ENCODE results near the gene KRT86.

Gene KRT86

DNA sequence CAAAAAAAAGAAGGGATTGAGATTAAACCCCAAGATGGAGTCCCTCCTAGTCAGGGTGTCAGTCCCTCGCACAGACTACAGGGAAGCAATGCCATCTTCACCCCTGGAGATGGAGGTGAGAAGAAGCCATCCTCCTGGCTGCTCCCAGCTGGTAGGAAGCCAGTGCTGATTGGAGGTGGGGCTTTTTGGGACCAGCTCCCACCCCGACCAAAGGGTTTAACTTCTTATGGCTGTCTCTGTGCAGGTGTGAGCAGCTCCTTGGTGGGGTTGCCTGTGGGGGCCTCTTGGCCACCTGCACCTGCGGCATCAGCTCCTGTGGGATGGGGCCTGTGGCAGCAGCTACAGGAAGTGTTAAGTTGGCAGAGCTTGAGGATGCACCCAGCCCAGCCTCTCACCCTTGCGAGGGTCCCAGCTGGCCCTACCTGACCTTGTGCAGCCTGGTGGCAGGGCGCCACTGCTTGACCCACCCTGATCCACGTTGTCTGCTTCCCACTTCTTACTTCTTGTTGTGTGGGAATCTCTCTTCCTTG is 3.8 kb upstream of the KRT86 start:
- TF ChIP-seq, protein P1, sequence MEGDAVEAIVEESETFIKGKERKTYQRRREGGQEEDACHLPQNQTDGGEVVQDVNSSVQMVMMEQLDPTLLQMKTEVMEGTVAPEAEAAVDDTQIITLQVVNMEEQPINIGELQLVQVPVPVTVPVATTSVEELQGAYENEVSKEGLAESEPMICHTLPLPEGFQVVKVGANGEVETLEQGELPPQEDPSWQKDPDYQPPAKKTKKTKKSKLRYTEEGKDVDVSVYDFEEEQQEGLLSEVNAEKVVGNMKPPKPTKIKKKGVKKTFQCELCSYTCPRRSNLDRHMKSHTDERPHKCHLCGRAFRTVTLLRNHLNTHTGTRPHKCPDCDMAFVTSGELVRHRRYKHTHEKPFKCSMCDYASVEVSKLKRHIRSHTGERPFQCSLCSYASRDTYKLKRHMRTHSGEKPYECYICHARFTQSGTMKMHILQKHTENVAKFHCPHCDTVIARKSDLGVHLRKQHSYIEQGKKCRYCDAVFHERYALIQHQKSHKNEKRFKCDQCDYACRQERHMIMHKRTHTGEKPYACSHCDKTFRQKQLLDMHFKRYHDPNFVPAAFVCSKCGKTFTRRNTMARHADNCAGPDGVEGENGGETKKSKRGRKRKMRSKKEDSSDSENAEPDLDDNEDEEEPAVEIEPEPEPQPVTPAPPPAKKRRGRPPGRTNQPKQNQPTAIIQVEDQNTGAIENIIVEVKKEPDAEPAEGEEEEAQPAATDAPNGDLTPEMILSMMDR (IDR thresholded peaks at IDR 0.05; ENCODE audit: insufficient read depth, low read depth, low read length, missing control alignments), result no peak
- H3K4me3 ChIP-seq (ENCODE audit: low read depth, low read length), result no peak overlapping the region
- no peak for DNase-seq (ENCODE audit: low read depth)

DNA sequence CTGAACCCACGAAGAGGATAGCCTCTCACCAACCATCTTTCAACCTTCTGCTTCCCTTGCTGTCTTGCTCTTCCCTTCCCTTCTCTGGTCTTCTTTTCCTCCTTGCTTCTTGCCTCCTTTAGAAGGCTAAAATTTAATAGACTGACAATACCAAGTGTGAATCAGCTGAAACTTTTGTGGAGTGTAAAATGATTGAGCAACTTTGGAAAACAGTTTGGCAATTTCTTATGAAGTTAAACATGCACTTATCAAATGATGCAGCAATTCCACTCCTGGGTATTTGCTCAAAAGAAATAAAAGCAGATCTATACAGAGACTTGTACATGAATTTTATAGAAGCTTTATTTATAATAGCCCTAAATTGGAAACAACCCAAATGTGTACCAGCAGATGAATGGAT is 3.3 kb upstream of the KRT86 start:
- no peak for DNase-seq (ENCODE audit: low read depth)
- TF ChIP-seq, protein P1 (IDR thresholded peaks at IDR 0.05; ENCODE audit: insufficient read depth, low read depth, low read length, missing control alignments), result no peak
- no peak overlapping the region for H3K4me3 ChIP-seq (ENCODE audit: low read depth, low read length)

DNA sequence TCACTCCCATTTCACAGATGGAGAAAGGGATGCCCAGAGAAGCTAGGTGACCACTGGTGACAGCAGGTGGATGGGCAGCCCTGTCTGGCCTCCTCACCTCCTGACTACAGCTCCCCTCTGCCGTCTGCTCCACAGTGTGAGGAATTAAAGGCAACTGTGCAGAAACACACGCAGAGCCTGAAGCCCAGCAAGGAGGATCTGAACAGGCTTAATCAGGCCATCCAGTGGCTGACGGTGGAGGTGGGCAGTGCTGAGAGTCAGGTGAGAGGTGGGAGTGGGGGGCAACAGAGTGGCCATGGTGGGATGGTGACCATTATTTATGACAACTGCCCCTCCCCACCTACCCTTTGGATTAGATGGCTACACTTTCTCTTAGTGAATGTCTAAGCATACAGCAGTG is 1.2 kb downstream of the KRT86 start:
- no peak overlapping the region for H3K4me3 ChIP-seq (ENCODE audit: low read depth, low read length)
- TF ChIP-seq, protein P1 (IDR thresholded peaks at IDR 0.05; ENCODE audit: insufficient read depth, low read depth, low read length, missing control alignments), result no peak
- DNase-seq (ENCODE audit: low read depth), result no peak

DNA sequence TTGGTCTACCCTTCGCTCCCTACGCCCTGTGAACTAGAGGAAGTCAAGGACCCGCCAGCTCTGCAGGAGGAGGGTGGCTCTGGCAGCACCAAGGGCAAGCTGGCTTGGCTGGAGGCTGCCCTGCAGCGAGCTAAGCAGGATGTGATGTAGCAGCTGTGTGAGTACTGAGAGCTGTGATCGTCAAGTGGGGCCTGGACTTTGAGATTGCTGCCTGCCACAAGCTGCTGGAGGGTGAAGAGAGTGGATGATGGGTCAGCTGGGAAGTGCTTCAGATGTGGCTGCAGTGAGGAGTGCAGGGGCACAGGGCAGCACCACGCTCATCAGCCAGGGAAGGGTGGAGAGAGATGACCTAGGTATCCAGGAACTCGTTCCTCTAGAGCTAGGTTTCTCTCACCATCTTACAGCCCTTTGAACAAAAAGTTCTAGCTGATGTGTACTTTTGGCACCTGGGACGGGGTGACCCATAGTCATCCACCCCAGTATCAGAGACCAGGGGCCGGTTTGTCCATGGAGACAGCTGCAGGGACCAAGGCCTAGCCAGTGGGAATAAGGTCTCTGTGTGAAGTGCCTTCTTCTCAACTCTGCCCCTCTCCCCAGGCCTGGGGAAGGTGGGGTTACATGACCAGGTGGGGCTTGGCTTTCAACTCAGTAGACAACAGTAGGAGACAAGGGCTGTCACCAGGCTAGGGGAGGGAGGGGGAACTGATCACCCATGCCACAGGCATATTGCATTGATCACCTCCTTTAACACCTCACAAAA is 3.2 kb downstream of the KRT86 start:
- H3K4me3 ChIP-seq (ENCODE audit: low read depth, low read length), result no peak overlapping the region
- TF ChIP-seq, protein P1 (IDR thresholded peaks at IDR 0.05; ENCODE audit: insufficient read depth, low read depth, low read length, missing control alignments), result no peak
- DNase-seq (ENCODE audit: low read depth), result no peak

DNA sequence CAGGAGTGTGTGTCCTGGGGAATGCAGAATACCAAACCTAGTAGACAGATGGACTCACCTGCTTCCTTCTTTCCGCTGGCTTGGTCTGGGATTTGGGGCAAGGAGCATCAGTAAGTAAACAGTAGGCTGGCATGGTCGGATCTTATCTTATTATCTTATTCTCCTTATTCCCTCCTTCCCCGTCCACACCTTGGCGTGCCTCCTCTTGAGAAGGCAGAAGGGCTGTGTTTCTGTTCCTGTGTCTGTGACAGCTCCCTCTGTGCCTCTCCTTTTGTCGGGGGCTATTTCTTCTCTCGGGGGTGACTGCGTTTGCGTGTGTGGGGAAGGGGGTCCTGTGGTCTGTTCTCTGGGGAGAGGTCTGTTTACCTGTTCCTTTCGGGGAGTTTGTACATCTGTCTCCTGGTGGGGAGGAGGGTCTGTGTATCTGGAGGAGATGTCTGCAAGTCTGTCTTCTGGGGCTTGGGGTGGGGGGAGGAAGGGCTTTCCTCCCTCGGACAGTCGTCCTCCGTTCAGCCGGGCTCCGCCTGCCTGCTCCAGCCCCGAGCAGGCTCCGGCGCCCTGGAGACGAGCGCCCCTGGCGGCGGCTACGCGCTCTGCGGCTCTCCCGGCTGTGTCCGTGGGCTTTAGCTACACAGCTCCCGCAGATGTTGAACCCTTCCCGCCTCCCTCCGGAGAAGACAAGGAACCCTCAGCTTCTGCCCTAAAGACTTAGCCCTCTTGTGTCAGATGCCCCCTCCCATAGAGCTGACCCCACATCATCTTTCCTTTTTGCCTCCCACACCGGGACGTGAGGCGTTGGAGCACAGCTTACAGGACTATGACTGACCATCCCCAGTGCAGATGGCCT is 4.4 kb downstream of the KRT86 start:
- TF ChIP-seq, protein P1 (IDR thresholded peaks at IDR 0.05; ENCODE audit: insufficient read depth, low read depth, low read length, missing control alignments), result peak; percentile 99
- no peak overlapping the region for H3K4me3 ChIP-seq (ENCODE audit: low read depth, low read length)
- peak; percentile 70 for DNase-seq (ENCODE audit: low read depth)

DNA sequence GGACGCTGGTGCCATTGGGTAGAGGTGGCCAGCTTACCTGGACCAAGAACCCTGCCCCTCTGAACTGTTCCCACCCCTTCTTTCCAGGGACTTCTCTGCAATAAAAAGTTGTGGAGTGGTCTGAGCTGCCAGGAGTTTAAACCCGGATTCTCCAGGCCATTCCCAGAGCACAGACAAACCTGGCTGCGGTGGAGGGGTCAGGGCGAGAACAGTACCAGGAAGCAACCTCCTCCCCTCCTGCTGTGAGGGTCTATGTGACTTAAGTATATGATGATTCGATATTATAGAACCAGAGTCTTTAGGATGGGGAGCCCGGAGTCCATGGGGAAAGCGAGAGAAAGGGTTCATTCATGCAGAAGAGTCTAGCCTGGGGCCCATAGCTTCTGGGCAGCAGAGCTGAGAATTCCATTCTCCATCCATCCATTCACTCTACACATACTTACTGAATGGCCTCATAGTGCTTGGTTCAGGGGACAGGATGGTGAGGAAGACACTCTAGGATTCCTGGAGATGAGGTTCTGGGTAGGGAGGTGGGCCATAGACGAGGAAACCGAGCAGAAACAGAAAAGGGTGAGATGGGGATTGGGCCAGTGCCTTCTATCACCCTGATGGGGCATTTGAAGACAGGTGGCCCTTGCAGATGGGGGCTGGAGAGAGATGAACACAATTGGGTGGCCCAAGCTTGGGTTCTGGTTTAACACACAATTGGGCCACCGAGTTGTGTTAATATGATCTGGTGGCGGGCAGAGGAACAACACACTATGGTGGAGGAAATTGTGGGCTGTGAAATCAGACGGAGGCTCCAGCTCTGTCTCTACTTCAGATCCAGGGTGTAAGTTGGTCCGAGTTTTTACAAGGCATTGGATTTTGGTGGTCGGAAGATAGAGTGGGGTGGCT is 5.2 kb downstream of the KRT86 start:
- DNase-seq (ENCODE audit: low read depth), result no peak
- no peak overlapping the region for H3K4me3 ChIP-seq (ENCODE audit: low read depth, low read length)
- TF ChIP-seq, protein P1 (IDR thresholded peaks at IDR 0.05; ENCODE audit: insufficient read depth, low read depth, low read length, missing control alignments), result no peak
